Ovary (tissue), 9 donors: Measurements from ENCODE around the gene MAML2. TPM values are rescaled to one million over a fixed set of nuclear protein-coding genes. Genes with fewer than 3 reads are reported as not detected.
A peak's percentile ranks its signal among the peaks of the same experiment; 100 is the strongest.

Source experiments
- DNase-seq, 5 donors: peaks; one replicate each; pipeline ENCODE4 v3.0.0-alpha.2; 2019 to 2020
- H3K27ac ChIP-seq, 2 donors: fragments of 200-600 bp; one replicate each; pipeline versions ENCODE4 v1.5.1 to v1.8.0; 2019 to 2022
- H3K27me3 ChIP-seq: fragments of 200-600 bp; one replicate; pipeline ENCODE4 v1.8.0; 2022
- H3K36me3 ChIP-seq: fragments of 200-600 bp; sonication (generic); one replicate; pipeline ENCODE4 v1.5.1; 2019
- H3K4me1 ChIP-seq: one replicate; pipeline ENCODE4 v1.8.1; 2013; ENCODE audit warnings: mild to moderate bottlenecking, moderate library complexity; ENCODE audit not compliant: insufficient read depth
- H3K4me3 ChIP-seq: fragments of 200-600 bp; sonication (generic); one replicate; pipeline ENCODE4 v1.5.1; 2017
- H3K9me3 ChIP-seq, 2 donors: fragments of 200-600 bp in 1 of 2; sonication (generic) in 1 of 2; one replicate each; pipeline versions ENCODE4 v1.5.1 to v1.8.1; 2013 to 2019; ENCODE audit warnings: mild to moderate bottlenecking in 1 of 2, moderate library complexity in 1 of 2
- EP300 ChIP-seq: sonication (generic); formaldehyde crosslinking; IDR thresholded peaks from one replicate; pipeline ENCODE4 v1.6.1; 2017; ENCODE audit warnings: antibody characterized with exemption
- POLR2A ChIP-seq: fragments of 450-650 bp; IDR thresholded peaks from one replicate; pipeline ENCODE4 v1.6.1; 2017; ENCODE audit warnings: antibody characterized with exemption, mild to moderate bottlenecking, moderate library complexity
- WGBS, 3 donors: extraction: QIAGEN DNeasy Blood & Tissue Kit in 1 of 3; methylation state at CpG; one replicate each; pipeline versions ENCODE4 v1.1.5 to v1.1.7; 2013 to 2017; 5-methylcytosine and 5-hydroxymethylcytosine counted together
- intact Hi-C, 4 donors: fragments of 100-400 bp; cut with DNase I; formaldehyde crosslinking; loops; one replicate each; pipeline versions ENCODE4 v1.11.0 to v1.15.1; 2022 to 2023
- polyA plus RNA-seq, 2 donors: library from polyadenylated mRNA; stranded (reverse); fragments of 200-250 nt in 1 of 2; fragments of 350-450 nt in 1 of 2; fragmentation: Illumina TruSeq in 1 of 2; extraction: RNeasy Lipid Tissue Mini Kit (QIAGEN cat#74804) in 1 of 2; gene quantifications; one replicate each; pipeline ENCODE4 v1.2.3, GENCODE V29; 2013 to 2014
- total RNA-seq, 7 donors: library from RNA; depleted of rRNA in 2 of 7; stranded (reverse); fragments of >200 nt in 2 of 7; fragmentation: NEBNext Ultra II Directional in 3 of 7; extraction: Animal tissue kit (Norgen Biotek cat#: 25700) in 3 of 7; gene quantifications; one replicate each; pipeline versions ENCODE4 v1.1.0 to v1.2.4, GENCODE V29; 2016 to 2023
- TF ChIP-seq, protein P1 (sequence below), 3 donors: fragments of 450-650 bp in 2 of 3; fragments of 200-600 bp in 1 of 3; IDR thresholded peaks; one replicate each; pipeline versions ENCODE4 v1.5.1 to v1.8.0; 2016 to 2022; ENCODE audit warnings: antibody characterized with exemption in 3 of 3, mild to moderate bottlenecking in 1 of 3
- donor health status: DM: no; HTN: no; CAD: no; lungs with moderate emphysema.
- donor health status: DM: no; HTN: no; CAD: no.
- donor health status: Bipolar disorder and iron deficiency.
- donor health status: DM: yes; HTN: yes; CAD: no.
- donor health status: DM: no; HTN: no; CAD: no.
- donor health status: DM: yes; HTN: yes; CAD: no.

Gene MAML2
- total and polyA plus RNA-seq, 9 donors, result 7.3 to 17.5 (median 14.6) TPM

DNA sequence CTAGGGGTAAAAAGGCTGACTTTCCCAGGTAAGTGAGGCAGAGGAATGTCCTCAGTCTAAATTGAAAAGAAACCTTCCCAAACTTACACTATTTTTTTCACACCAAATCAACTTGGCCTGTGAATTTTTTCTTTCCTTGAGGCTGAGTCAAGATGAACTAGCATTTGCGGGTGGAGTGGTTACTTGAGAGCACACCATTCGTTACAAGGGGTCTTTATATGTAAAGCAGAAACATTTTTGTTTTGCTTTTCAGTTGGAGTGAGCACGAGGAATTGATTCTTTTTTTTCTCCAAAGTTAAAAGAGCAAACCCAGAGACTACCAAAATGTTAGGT lies 36.4 kb downstream of the MAML2 start:
- no peaks in the 10 kb centered on the region for H3K36me3 ChIP-seq
- DNase-seq, result no peak
- TF ChIP-seq EP300, result no peak
- TF ChIP-seq, protein P1, sequence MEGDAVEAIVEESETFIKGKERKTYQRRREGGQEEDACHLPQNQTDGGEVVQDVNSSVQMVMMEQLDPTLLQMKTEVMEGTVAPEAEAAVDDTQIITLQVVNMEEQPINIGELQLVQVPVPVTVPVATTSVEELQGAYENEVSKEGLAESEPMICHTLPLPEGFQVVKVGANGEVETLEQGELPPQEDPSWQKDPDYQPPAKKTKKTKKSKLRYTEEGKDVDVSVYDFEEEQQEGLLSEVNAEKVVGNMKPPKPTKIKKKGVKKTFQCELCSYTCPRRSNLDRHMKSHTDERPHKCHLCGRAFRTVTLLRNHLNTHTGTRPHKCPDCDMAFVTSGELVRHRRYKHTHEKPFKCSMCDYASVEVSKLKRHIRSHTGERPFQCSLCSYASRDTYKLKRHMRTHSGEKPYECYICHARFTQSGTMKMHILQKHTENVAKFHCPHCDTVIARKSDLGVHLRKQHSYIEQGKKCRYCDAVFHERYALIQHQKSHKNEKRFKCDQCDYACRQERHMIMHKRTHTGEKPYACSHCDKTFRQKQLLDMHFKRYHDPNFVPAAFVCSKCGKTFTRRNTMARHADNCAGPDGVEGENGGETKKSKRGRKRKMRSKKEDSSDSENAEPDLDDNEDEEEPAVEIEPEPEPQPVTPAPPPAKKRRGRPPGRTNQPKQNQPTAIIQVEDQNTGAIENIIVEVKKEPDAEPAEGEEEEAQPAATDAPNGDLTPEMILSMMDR (IDR thresholded peaks at IDR 0.05), result peak in 1 of 3 donors; percentile 14
- H3K4me3 ChIP-seq, result no peak overlapping the region
- 1 to 3% (median 3%) methylated on average over 3 of the region's 3 CpGs for WGBS, 3 donors
- no peaks in the 10 kb centered on the region for H3K9me3 ChIP-seq
- H3K27me3 ChIP-seq, result no peaks in the 10 kb centered on the region
- H3K4me1 ChIP-seq, result peaks cover 22% of the 10 kb centered on the region
- intact Hi-C loops, result no loop called here
- peak overlapping the region; percentile 7 to 67 for H3K27ac ChIP-seq

- 53 to 70% (median 66%) methylated on average over 1 of the region's 1 CpG for WGBS, 3 donors
- no peak for DNase-seq
- intact Hi-C loops, result no loop called here
- peak overlapping the region; percentile 7 to 67 for H3K27ac ChIP-seq
- no peaks in the 10 kb centered on the region for H3K9me3 ChIP-seq
- H3K27me3 ChIP-seq, result no peaks in the 10 kb centered on the region
- H3K4me3 ChIP-seq, result no peak overlapping the region
- H3K4me1 ChIP-seq, result peaks cover 22% of the 10 kb centered on the region
- TF ChIP-seq EP300 (no peak), POLR2A (no peak)
- TF ChIP-seq, protein P1 (IDR thresholded peaks at IDR 0.05), result no peak
- H3K36me3 ChIP-seq, result no peaks in the 10 kb centered on the region
These were observed 36.9 kb downstream of the MAML2 start for GRCh38 chr11:96306071-96306470.

- Histone ChIP-seq H3K4me1 (peaks cover 28% of the 10 kb centered on the region), H3K9me3 (no peaks in the 10 kb centered on the region), H3K27ac (no peak overlapping the region), H3K36me3 (no peaks in the 10 kb centered on the region), H3K4me3 (no peak overlapping the region), H3K27me3 (no peaks in the 10 kb centered on the region)
- TF ChIP-seq, protein P1 (IDR thresholded peaks at IDR 0.05), result no peak
- TF ChIP-seq POLR2A (no peak), EP300 (no peak)
- no peak for DNase-seq
- 45 to 76% (median 48%) methylated on average over 3 of the region's 3 CpGs for WGBS, 3 donors
- intact Hi-C loops, result no loop called here
These were observed 39.0 kb downstream of the MAML2 start for GRCh38 chr11:96303980-96304379.

DNA sequence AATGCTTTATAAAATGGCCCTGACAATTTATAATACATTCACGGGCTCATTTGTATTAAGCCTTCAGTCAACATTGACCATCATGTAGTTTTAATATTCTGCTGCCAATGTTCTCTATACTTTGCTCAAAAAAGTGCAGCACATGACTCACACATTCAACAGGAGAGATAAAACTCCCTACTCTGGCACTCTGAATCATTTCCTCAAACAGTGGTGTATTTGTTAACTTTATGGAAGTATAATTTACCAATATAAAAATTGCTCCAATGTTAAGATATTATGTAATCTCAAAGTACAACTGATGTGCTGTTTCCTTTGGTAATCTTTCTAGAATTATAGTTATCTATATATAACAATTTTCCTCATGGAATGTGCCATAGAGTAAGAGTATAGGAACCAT lies 39.9 kb downstream of the MAML2 start:
- no peak for DNase-seq
- H3K27ac ChIP-seq, result peak overlapping the region in 1 of 2 donors; percentile 22
- no peaks in the 10 kb centered on the region for H3K9me3 ChIP-seq
- no peaks in the 10 kb centered on the region for H3K27me3 ChIP-seq
- intact Hi-C loops, result no loop called here
- no peaks in the 10 kb centered on the region for H3K36me3 ChIP-seq
- WGBS, 3 donors, result 2 to 5% (median 3%) methylated on average over 1 of the region's 1 CpG
- H3K4me3 ChIP-seq, result no peak overlapping the region
- TF ChIP-seq EP300 (no peak), POLR2A (no peak)
- TF ChIP-seq, protein P1 (IDR thresholded peaks at IDR 0.05), result no peak
- H3K4me1 ChIP-seq, result peaks cover 28% of the 10 kb centered on the region

DNA sequence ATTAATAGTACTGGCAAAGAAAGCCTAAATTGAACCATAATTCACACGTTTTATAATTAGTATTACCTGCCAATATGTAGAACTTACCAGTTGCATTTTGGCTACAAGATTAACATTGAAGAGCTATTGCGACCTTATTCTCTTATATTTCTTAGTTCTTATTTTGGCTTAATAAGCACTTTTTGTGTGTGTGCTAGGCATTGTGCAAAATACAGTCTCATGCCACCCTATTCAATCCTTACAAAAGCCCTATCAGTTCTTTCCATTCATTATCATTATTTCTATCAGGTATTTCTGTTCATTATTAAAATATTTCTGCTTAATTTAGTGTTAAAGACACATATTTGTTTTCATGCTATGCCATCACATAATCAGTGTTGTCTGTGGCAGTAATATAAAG lies 41.2 kb downstream of the MAML2 start:
- no peak overlapping the region for H3K4me3 ChIP-seq
- no peaks in the 10 kb centered on the region for H3K9me3 ChIP-seq
- no peaks in the 10 kb centered on the region for H3K27me3 ChIP-seq
- TF ChIP-seq POLR2A (no peak), EP300 (no peak)
- TF ChIP-seq, protein P1 (IDR thresholded peaks at IDR 0.05), result no peak
- intact Hi-C loops, result no loop called here
- DNase-seq, result no peak
- no peaks in the 10 kb centered on the region for H3K36me3 ChIP-seq
- H3K4me1 ChIP-seq, result peaks cover 24% of the 10 kb centered on the region
- no peak overlapping the region for H3K27ac ChIP-seq
- WGBS, 3 donors, result 96 to 98% (median 96%) methylated on average over 2 of the region's 2 CpGs
